ENCODE results near the gene TOM1L2. TPM values are rescaled to one million over a fixed set of nuclear protein-coding genes. Genes with fewer than 3 reads are reported as not detected.

Gene TOM1L2
- total RNA-seq, 1 donor from 2014 or later = 18.3 TPM

- Mint-ChIP-seq H3K36me3 (ENCODE audit: low read depth) (peaks cover 56% of the 10 kb centered on the region), H3K27me3 (no peaks in the 10 kb centered on the region), H3K9me3 (no peaks in the 10 kb centered on the region), H3K4me3 (no peak overlapping the region), H3K27ac (no peak overlapping the region), H3K4me1 (peaks cover 11% of the 10 kb centered on the region)
- CTCF ChIA-PET = interaction anchor here (1.2 to 6.0 kb wide), 3 partner anchors 31 to 134 kb away, joined by 3 to 76 read pairs (median 3); no protein-coding TSS in a partner anchor
- no peak for TF ChIP-seq CTCF (IDR thresholded peaks at IDR 0.05)
- intact Hi-C loops (cut with micrococcal nuclease) = no loop called here
- ATAC-seq (ENCODE audit: low read depth) (no peak), DNase-seq (no peak)
- POLR2A ChIA-PET = interaction anchor here (0.5 to 2.5 kb wide), 2 partner anchors 23 to 1189 kb away, joined by 3 to 9 read pairs; partner anchors contain the start of gene SREBF1
These were observed 157.8 kb downstream of the TOM1L2 start for GRCh38 chr17:17814162-17815061.

- intact Hi-C loops (cut with micrococcal nuclease) = no loop called here
- ChIA-PET POLR2A (no interaction called here), CTCF (interaction anchor here (1.2 to 6.0 kb wide), 3 partner anchors 22 to 134 kb away, joined by 3 to 76 read pairs (median 6); no protein-coding TSS in a partner anchor)
- no peak for TF ChIP-seq CTCF (IDR thresholded peaks at IDR 0.05)
- Mint-ChIP-seq H3K36me3 (ENCODE audit: low read depth) (peaks cover 50% of the 10 kb centered on the region), H3K27me3 (no peaks in the 10 kb centered on the region), H3K9me3 (no peaks in the 10 kb centered on the region), H3K4me3 (no peak overlapping the region), H3K4me1 (peaks cover 9% of the 10 kb centered on the region), H3K27ac (no peak overlapping the region)
- DNase-seq (no peak), ATAC-seq (ENCODE audit: low read depth) (no peak)
These were observed 158.5 kb downstream of the TOM1L2 start for GRCh38 chr17:17813725-17814095.

GRCh38 chr17:17813055-17813724 is 159.0 kb downstream of the TOM1L2 start:
- ChIA-PET CTCF (interaction anchor here (1.0 to 6.0 kb wide), 9 partner anchors 14 to 220 kb away, joined by 3 to 76 read pairs (median 9); no protein-coding TSS in a partner anchor), POLR2A (interaction anchor here (0.8 to 1.7 kb wide), 2 partner anchors 21 to 131 kb away, joined by 3 to 4 read pairs; no protein-coding TSS in a partner anchor)
- no peak overlapping the region for H3K4me3 Mint-ChIP-seq
- ATAC-seq (ENCODE audit: low read depth) (no peak), DNase-seq (no peak)
- TF ChIP-seq CTCF (IDR thresholded peaks at IDR 0.05) = no peak
- H3K4me1 Mint-ChIP-seq = peaks cover 11% of the 10 kb centered on the region
- H3K27me3 Mint-ChIP-seq = no peaks in the 10 kb centered on the region
- no peaks in the 10 kb centered on the region for H3K9me3 Mint-ChIP-seq
- H3K36me3 Mint-ChIP-seq (ENCODE audit: low read depth) = peaks cover 46% of the 10 kb centered on the region
- intact Hi-C loops (cut with micrococcal nuclease) = no loop called here
- no peak overlapping the region for H3K27ac Mint-ChIP-seq

GRCh38 chr17:17812211-17813054 is 159.8 kb downstream of the TOM1L2 start:
- no peaks in the 10 kb centered on the region for H3K9me3 Mint-ChIP-seq
- intact Hi-C loops (cut with micrococcal nuclease) = loop anchor here (1.0 kb wide), 5 partner anchors 28 to 221 kb away; partner anchors contain the start of gene RAI1
- ChIA-PET CTCF (interaction anchor here (0.9 to 6.0 kb wide), 11 partner anchors 8 to 221 kb away, joined by 3 to 76 read pairs (median 8); no protein-coding TSS in a partner anchor), POLR2A (interaction anchor here (0.6 to 1.7 kb wide), 3 partner anchors 22 to 218 kb away, joined by 3 to 5 read pairs (median 4); no protein-coding TSS in a partner anchor)
- DNase-seq (peak; percentile 81), ATAC-seq (ENCODE audit: low read depth) (peak; percentile 82)
- peak; percentile 70 for TF ChIP-seq CTCF (IDR thresholded peaks at IDR 0.05)
- H3K4me3 Mint-ChIP-seq = no peak overlapping the region
- peaks cover 41% of the 10 kb centered on the region for H3K36me3 Mint-ChIP-seq (ENCODE audit: low read depth)
- no peak overlapping the region for H3K27ac Mint-ChIP-seq
- H3K27me3 Mint-ChIP-seq = no peaks in the 10 kb centered on the region
- peaks cover 11% of the 10 kb centered on the region for H3K4me1 Mint-ChIP-seq

All from activated B cell treated with CpG ODN at 0.5 μM for 24 hours (primary cell).